Measurements from ENCODE around the gene CTSH.
A peak's percentile ranks its signal among the peaks of the same experiment; 100 is the strongest.
"Not testable (repeated sequence)": the region's sequence is repeated elsewhere in the genome, so short reads cannot be mapped to it uniquely, and the experiment has no call there.

The CTSH gene

DNA sequence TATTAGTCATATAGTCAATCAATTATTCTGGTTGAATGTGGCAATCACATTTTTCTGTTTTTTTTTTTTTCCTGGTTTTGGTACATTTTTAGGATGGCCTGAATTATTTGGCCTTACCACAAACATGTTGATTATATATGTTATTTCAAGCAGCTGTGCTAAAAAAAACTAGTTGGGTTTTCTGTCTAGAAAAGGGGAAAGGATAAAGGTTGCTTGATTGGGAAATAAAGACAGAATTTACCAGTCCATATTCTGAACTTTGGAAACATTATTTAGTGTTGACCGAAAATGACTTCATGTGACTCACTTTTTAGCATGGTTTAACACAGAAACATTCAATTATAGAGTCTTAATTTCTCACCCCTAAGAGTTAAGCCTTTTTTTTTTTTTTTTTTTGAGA lies 64.0 kb downstream of the CTSH start:
- no peak for DNase-seq (ENCODE audit: low read depth in 2 of 2)

DNA sequence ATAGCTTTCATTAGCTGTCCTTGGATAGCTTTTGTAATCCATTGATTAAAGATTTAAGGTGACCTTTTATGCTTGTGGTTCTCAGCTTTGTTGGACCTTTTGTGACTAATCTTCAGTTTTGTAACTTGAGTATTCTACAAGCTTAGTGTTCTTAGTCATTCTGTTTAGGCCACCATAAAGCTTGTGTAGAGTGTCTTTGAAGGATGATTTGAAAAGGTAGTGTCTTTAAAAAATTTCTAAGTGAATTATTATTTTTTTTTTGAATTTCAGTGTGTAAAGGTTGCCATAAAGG lies 64.7 kb downstream of the CTSH start:
- no peak for DNase-seq (ENCODE audit: low read depth in 2 of 2)

DNA sequence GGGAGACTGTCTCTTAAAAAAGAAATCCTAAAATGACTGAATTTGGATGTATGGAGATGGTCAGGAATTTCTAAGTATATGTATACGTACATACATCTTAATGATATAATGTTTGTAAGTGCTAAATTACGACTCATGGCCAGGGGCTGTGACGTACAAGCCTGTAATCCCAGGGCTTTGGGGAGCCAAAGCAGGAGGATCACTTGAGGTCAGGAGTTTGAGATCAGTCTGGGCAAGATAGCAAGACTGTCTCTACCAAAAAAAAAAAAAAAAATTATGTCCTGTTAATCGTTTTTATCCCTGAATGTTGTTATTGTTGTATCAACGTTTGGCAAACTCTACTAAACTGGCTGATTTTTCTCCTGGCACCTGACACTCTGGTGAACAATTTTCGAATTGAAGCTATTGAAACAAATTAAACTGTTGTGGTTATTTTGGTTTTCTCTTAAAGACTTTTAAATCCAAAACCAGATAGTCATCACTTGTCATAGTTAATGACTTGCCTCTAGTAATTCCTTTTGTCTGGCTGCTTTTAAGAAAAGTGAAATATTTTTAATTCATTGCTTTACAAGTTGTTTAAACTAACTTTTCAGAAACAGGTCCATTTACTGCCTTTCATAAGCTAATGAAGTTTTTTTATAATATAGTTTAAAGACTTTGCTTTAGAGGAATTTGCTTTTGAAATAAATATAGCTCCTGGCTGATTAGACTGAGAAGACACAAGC lies 65.2 kb downstream of the CTSH start:
- no peak for DNase-seq (ENCODE audit: low read depth in 2 of 2)

DNA sequence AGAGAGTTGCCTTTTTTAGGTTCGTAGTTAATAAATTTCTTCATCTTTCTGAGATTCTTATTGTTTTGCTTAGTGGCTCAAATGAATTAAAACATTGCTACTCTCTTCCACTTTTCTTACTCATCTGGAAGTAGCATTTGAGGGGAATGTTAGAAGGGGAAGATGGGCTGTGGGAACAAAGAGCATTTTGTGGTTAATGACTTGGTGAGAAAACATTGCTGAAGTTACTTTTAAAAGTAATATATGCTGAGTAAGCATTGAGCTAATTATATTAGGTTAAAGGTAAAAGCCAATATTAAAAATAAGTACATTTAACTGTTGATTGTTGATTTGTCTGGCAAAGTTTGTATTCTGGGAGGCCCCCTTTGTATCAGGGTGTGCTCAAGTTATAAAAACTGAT lies 66.5 kb downstream of the CTSH start:
- no peak for DNase-seq (ENCODE audit: low read depth in 2 of 2)

DNA sequence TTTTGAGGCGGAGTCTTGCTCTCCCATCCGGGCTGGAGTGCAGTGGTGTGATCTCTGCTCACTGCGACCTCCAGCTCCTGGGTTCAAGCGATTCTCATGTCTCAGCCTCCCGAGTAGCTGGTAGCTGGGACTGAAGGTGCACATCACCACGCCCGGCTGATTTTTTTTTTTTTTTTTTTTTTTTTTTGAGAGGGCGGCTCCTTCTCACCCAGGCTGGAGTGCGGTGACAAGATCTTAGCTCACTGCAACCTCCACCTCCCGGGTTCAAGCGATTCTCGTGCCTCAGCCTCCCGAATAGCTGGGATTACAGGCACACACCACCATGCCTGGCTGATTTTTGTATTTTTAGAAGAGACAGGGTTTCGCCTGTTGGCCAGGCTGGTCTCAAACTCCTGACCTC lies 67.9 kb downstream of the CTSH start:
- not testable (repeated sequence) for DNase-seq (ENCODE audit: low read depth in 2 of 2)

DNA sequence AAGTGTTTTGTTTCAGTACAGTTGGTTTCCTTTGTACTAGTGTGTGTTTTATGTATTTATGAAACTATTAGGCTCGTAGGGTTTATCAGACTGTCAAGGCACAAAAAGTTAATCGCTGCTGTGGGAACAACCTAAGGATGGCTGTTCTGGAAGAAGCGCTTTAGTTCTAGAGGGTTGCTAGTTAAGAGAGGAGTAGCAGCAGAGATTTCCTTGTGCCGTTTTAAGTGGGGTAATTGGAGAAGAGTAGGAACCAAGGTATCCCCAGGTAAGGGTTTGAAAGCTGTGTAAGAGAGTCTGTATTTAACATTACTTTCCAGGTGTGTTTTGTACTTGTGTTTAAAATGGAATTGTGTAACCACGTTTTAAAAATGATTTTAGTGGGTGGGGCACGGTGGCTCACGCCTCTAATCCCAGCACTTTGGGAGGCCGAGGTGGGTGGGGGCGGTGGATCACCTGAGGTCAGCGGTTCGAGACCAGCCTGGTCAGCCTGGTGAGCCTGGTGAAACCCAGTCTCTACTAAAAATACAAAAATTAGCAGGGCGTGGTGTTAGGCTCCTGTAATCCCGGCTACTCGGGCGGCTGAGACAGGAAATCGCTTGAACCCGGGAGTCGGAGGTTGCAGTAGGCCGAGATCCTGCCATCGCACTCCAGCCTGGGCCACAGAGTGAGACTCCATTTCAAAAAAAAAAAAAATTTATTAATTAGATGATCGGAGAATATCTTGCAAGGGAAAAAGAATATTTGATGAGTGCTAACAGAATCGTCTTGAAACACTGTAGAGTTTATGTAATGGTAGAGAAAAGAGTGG lies 69.5 kb downstream of the CTSH start:
- no peak for DNase-seq (ENCODE audit: low read depth in 2 of 2)

DNA sequence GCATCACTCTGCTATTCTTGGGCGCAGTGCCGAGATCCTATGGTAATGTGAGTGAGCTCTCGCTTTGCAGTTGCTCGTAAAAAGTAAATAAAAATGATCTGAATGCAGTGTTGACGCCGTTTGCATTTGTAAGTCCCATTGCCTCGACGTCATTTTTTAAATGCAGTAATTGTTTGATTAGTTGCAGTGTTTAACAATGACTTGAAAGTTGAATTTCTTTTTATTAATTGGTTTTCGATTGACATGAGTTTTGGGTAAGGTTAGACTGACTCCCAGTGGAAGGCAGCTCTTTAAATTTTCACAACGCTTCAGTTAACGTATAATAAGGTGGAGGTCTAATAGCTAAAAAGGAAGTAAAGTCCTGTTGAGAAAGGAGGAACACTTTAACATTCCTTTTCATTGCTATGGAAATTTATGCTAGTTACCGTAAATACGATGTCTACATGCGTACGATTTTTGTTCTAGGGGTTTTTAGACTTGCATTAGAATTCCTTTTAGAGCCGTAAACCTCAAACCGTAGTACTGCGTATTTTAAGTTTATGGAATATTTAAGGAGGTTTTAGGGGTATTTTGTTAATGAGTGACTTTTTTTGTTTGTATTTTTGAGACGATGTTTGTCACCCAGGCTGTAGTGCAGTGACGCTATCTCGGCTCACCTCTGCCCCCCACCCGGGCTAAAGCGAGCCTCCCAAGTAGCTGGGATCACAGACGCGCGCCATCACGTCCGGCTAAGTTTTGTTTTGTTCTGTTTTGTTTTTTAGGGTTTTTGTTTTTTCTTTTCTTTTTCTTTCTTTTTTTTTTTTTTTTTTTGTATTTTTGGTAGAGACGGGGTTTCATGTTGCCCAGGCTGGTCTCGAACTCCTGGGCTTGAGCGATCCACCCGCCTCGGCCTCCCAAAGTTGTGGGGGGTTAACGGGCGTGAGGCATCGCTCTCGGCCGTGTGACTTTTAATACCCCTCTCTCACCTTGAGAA lies 70.8 kb downstream of the CTSH start:
- no peak for DNase-seq (ENCODE audit: low read depth in 2 of 2)

DNA sequence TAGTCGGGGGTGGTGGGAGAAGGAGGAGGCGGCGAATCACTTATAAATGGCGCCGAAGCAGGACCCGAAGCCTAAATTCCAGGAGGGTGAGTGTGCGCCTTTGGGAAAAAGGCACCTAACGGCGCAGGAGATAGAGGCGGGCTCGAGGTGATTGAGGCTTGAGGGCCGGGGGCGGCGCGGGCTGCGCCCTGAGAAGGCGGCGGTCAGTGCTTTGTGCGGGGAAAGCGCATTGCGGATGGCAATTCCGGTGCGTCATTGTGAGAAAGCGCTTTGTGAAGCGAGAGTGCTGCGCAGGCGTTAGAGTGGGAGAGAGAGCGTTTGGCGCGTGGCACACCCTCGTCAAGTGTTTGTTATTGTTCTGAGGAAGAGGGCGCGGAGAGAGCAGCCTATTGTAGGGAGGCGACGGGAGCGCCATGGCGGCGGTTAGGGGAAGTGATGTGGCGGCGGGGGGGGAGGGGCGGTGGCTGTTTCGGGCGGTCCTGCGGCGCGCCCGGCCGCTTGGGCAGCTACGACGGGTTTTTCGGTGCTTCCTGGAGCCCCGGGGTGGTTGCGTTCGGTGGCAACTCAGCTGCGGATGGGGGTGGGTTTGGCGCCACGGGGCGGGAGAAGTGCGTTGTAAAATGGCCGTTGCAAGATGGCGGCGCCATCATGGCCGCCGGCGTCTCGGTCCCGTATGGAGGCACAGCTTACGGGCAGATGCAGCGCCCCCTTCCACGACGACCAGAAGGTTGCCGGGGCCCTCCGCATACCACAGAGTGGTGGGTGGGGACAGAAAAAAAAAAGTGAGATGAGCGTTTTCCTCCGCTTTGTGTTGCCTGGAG lies 71.7 kb downstream of the CTSH start:
- peak; percentile 79 to 89 for DNase-seq (ENCODE audit: low read depth in 2 of 2)

DNA sequence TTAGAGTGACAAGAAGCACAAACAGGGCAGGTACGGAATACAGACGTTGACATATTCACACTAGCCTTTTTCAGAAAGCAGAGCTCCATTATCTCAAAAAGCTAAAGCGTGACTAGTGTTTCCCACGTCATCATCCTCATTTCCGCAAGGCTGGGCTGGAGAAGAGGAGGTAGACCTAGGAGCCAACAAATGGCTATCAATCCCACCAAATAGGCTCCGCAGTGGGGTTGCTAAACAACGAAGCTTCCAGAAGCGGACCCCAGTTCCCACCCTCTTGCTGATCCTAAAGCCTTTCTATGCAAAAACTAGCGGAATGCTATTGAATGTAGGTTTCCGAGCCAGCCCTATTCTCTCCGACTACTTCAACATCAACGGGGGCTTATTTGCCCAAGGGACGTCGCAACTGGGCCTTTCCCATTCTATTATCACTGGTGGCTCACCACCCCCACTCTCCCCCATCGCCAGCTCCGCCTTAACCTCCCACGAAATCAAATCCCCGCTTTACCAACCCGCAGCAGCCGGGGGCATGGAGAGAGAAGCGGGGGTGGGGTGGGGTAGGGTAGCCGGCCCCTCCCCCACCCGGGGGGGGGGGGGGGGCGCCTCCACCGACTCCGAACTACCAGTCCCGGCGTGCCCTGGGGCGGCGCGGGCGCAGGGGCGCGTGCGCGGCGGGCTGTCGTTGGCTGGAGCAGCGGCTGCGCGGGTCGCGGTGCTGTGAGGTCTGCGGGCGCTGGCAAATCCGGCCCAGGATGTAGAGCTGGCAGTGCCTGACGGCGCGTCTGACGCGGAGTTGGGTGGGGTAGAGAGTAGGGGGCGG lies 72.5 kb downstream of the CTSH start, which contains the start of gene MORF4L1:
MORF4L1 (plus strand) TSS at position 736 of the 817 bp plus-strand sequence. CDS start 128 bp downstream, outside the sequence.
- DNase-seq (ENCODE audit: low read depth in 2 of 2) = peak; percentile 91 to 94

DNA sequence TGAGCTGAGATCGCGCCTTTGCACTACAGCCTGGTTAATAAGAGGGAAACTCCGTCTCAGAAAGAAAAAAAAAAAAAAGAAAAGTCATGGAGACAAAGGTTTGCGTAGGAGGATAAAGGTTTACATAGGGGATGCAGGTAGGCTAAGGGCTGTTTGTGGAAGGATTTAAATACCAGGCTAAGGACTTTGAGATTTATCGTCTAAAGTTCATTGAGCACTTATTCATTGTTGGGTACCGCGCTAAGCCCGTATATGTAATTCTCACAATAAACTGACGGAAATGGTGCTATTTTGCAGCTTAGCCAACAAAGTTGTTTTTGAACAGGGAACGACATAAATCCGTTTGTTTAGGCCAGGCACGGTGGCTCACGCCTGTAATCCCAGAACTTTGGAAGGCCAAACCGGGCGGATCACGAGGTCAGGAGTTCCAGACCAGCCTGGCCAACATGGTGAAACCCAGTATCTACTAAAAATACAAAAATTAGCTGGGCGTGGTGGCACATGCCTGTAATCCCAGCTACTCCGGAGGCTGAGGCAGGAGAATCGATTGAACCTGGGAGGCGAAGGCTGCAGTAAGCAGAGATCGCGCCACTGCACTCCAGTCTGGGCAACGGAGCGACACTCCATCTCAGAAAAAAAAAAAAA lies 73.2 kb downstream of the CTSH start:
- DNase-seq (ENCODE audit: low read depth in 2 of 2) = not testable (repeated sequence)

Measured in stimulated activated CD4-positive, alpha-beta T cell treated with anti-CD3 and anti-CD28 coated beads, Interleukin-12 subunit alpha, Interleukin-12 subunit beta, amount 100 ng/mL, for 24 hours (primary cell).